ENCODE data around the gene GLRX. TPM values are rescaled to one million over a fixed set of nuclear protein-coding genes. Genes with fewer than 3 reads are reported as not detected.

Gene GLRX
- total and polyA plus RNA-seq, 9 donors = 4.1 to 35.7 (median 11.7) TPM

- Histone ChIP-seq H3K4me3 (no peak overlapping the region), H3K27ac (no peak overlapping the region), H3K36me3 (no peaks in the 10 kb centered on the region), H3K4me1 (ENCODE audit: insufficient read depth) (no peaks in the 10 kb centered on the region), H3K9me3 (no peaks in the 10 kb centered on the region), H3K27me3 (no peaks in the 10 kb centered on the region)
- TF ChIP-seq POLR2A (IDR thresholded peaks at IDR 0.05) (no peak), CTCF (IDR thresholded peaks at IDR 0.05) (no peak), EP300 (IDR thresholded peaks at IDR 0.05) (no peak)
- intact Hi-C loops (cut with DNase I) = loop anchor here in 1 of 4 donors (10.0 kb wide), 1 partner anchor 59 kb away; no protein-coding TSS in a partner anchor
- no peak for DNase-seq
- WGBS, 3 donors = 70 to 80% (median 79%) methylated on average over 3 of the region's 3 CpGs
These were observed 21.3 kb upstream of the GLRX start for GRCh38 chr5:95843733-95844223.

- Histone ChIP-seq H3K4me3 (no peak overlapping the region), H3K36me3 (no peaks in the 10 kb centered on the region), H3K9me3 (no peaks in the 10 kb centered on the region), H3K27ac (no peak overlapping the region), H3K27me3 (no peaks in the 10 kb centered on the region), H3K4me1 (ENCODE audit: insufficient read depth) (no peaks in the 10 kb centered on the region)
- WGBS, 3 donors = 81 to 82% (median 81%) methylated on average over 11 of the region's 11 CpGs
- intact Hi-C loops (cut with DNase I) = loop anchor here in 1 of 4 donors (10.0 kb wide), 1 partner anchor 58 kb away; no protein-coding TSS in a partner anchor
- TF ChIP-seq EP300 (IDR thresholded peaks at IDR 0.05) (no peak), POLR2A (IDR thresholded peaks at IDR 0.05) (no peak), CTCF (IDR thresholded peaks at IDR 0.05) (no peak)
- DNase-seq = no peak
These were observed 20.5 kb upstream of the GLRX start for GRCh38 chr5:95842854-95843544.

DNA sequence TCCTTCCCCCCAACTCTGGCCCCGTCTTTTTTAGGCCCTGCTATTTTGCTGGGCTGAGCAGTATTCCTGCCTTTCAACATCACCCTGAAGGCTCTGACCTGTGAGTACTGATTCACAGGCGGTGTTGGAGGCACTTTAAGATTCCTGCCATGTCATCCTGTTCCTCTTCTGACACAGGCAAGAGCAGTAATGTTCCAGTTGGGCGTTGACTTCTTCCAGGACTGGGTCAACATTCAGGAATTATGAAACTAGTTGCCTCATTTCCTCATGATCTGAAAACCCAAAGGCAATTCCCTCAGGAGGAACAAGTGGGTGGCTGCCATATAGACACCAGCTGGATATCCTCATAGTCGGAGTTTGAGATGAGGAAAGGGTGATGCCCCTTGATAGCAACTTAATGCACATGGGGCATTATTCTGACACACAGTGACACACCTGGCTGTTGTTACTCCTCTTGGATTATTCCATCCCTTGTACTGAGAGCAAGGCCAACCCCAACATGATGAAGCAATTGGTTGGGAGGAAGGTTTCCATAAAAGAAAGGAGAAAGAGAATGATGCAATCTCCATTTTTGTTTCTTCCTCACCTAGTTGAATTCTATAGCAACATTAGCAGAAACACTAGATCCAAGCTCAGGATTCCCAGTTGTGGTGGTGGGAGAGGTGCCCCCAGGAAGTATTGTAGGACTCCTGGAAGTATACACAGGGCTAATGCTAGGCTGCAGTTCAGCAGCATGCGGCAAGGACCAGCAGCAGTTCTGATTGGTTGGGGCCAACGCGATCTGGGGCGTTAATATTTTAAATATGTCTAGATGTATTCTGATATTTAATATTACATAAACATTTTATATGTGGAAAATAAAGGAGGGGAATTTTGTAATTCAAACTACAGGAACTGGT, 19.6 kb upstream of the GLRX start:
- Histone ChIP-seq H3K4me1 (ENCODE audit: insufficient read depth) (no peaks in the 10 kb centered on the region), H3K36me3 (no peaks in the 10 kb centered on the region), H3K27ac (no peak overlapping the region), H3K4me3 (no peak overlapping the region), H3K27me3 (no peaks in the 10 kb centered on the region), H3K9me3 (no peaks in the 10 kb centered on the region)
- TF ChIP-seq POLR2A (IDR thresholded peaks at IDR 0.05) = no peak
- TF ChIP-seq EP300 (IDR thresholded peaks at IDR 0.05) = peak; percentile 44
- no peak for TF ChIP-seq CTCF (IDR thresholded peaks at IDR 0.05)
- WGBS, 3 donors = 80 to 92% (median 83%) methylated on average over 8 of the region's 8 CpGs
- intact Hi-C loops (cut with DNase I) = loop anchor here in 1 of 4 donors (10.0 kb wide), 1 partner anchor 57 kb away; no protein-coding TSS in a partner anchor
- no peak for DNase-seq

GRCh38 chr5:95840956-95841705, 18.6 kb upstream of the GLRX start:
- 75 to 97% (median 87%) methylated on average over 1 of the region's 1 CpG for WGBS, 3 donors
- H3K4me1 ChIP-seq (ENCODE audit: insufficient read depth) = no peaks in the 10 kb centered on the region
- H3K36me3 ChIP-seq = no peaks in the 10 kb centered on the region
- H3K4me3 ChIP-seq = no peak overlapping the region
- no peaks in the 10 kb centered on the region for H3K9me3 ChIP-seq
- H3K27me3 ChIP-seq = no peaks in the 10 kb centered on the region
- H3K27ac ChIP-seq = no peak overlapping the region
- no peak for DNase-seq
- TF ChIP-seq EP300 (IDR thresholded peaks at IDR 0.05) = no peak
- no peak for TF ChIP-seq CTCF (IDR thresholded peaks at IDR 0.05)
- TF ChIP-seq POLR2A (IDR thresholded peaks at IDR 0.05) = no peak
- intact Hi-C loops (cut with DNase I) = loop anchor here in 1 of 4 donors (10.0 kb wide), 1 partner anchor 56 kb away; no protein-coding TSS in a partner anchor
